HEK293 (cell line): Measurements from ENCODE around the gene SLC9A9.

ENCODE experiments used
- MEIS1 ChIP-seq: sonication (generic); formaldehyde crosslinking; IDR thresholded peaks from 2 replicates; pipeline ENCODE4 v1.8.1; 2022; ENCODE audit warnings: missing genetic modification reagents, mild to moderate bottlenecking, borderline replicate concordance
- ZNF214 ChIP-seq: fragments of 450-650 bp; formaldehyde crosslinking; IDR thresholded peaks from 2 replicates; pipeline ENCODE4 v1.5.1; 2017; ENCODE audit warnings: missing biosample characterization, mild to moderate bottlenecking, missing genetic modification characterization, borderline replicate concordance
- ZNF335 ChIP-seq: fragments of 450-650 bp; formaldehyde crosslinking; conservative IDR thresholded peaks from 2 replicates; pipeline ENCODE4 v1.5.1; 2016; ENCODE audit warnings: missing biosample characterization, missing genetic modification characterization
- ZNF366 ChIP-seq: fragments of 450-650 bp; formaldehyde crosslinking; conservative IDR thresholded peaks from 2 replicates; pipeline ENCODE4 v1.5.1; 2016; ENCODE audit warnings: missing biosample characterization, missing genetic modification characterization
- ZNF561 ChIP-seq: fragments of 450-650 bp; IDR thresholded peaks from 2 replicates; pipeline ENCODE4 v1.5.1; 2018; ENCODE audit warnings: missing biosample characterization, missing genetic modification characterization, borderline replicate concordance
- ZNF626 ChIP-seq: fragments of 450-650 bp; sonication (Bioruptor Pico); formaldehyde crosslinking; IDR thresholded peaks from 2 replicates; pipeline ENCODE4 v1.5.1; 2018; ENCODE audit warnings: missing biosample characterization, missing genetic modification characterization, inconsistent platforms
- TF ChIP-seq, protein P1 (sequence below): fragments of 450-650 bp; formaldehyde crosslinking; IDR thresholded peaks from 2 replicates; pipeline ENCODE4 v1.5.1; 2016; ENCODE audit warnings: missing biosample characterization, missing genetic modification characterization
- TF ChIP-seq, protein P2 (sequence below): sonication (generic); formaldehyde crosslinking; IDR thresholded peaks from 2 replicates; pipeline ENCODE4 v1.8.1; 2022; ENCODE audit warnings: mild to moderate bottlenecking, moderate library complexity, missing genetic modification reagents
- TF ChIP-seq, protein P3 (sequence below): fragments of 450-650 bp; formaldehyde crosslinking; IDR thresholded peaks from 2 replicates; pipeline ENCODE4 v1.5.1; 2016; ENCODE audit warnings: missing biosample characterization, missing genetic modification characterization
- TF ChIP-seq, protein P4 (sequence below): fragments of 450-650 bp; formaldehyde crosslinking; IDR thresholded peaks from 2 replicates; pipeline ENCODE4 v1.5.1; 2017; ENCODE audit warnings: missing biosample characterization, missing genetic modification characterization
- TF ChIP-seq, protein P5 (sequence below): fragments of 450-650 bp; formaldehyde crosslinking; IDR thresholded peaks from 2 replicates; pipeline ENCODE4 v1.5.1; 2016; ENCODE audit warnings: missing biosample characterization, missing genetic modification characterization, low read depth
- TF ChIP-seq, protein P6 (sequence below): fragments of 450-650 bp; formaldehyde crosslinking; conservative IDR thresholded peaks from 2 replicates; pipeline ENCODE4 v1.5.1; 2016; ENCODE audit warnings: low read depth, missing biosample characterization, missing genetic modification characterization
- TF ChIP-seq, protein P7 (sequence below): fragments of 450-650 bp; formaldehyde crosslinking; IDR thresholded peaks from 2 replicates; pipeline ENCODE4 v1.5.1; 2016; ENCODE audit warnings: missing biosample characterization, missing genetic modification characterization

DNA sequence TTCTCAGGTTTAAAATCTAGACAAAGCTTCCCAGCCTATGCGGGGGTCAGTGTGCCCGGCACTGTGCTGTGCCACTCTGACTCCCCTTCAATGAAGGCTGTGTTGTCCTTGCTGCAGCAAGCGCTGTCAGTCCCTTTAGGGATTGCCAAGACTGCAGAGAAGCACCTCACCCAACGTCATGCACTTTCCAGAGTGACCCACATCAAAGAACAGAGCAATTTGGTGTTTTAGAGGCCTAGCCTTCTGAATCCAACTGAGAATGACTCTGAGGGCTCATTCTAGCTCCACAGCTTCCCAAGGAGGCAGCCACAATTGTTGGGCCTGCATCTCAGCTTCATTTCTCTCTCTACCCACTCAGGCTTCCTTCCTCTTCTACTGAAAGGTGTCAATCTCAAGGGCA, 26.4 kb downstream of the SLC9A9 start:
- no peak for TF ChIP-seq ZNF214
- TF ChIP-seq, protein P1, sequence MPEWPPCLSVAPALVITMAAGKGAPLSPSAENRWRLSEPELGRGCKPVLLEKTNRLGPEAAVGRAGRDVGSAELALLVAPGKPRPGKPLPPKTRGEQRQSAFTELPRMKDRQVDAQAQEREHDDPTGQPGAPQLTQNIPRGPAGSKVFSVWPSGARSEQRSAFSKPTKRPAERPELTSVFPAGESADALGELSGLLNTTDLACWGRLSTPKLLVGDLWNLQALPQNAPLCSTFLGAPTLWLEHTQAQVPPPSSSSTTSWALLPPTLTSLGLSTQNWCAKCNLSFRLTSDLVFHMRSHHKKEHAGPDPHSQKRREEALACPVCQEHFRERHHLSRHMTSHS: no peak
- TF ChIP-seq, protein P2, sequence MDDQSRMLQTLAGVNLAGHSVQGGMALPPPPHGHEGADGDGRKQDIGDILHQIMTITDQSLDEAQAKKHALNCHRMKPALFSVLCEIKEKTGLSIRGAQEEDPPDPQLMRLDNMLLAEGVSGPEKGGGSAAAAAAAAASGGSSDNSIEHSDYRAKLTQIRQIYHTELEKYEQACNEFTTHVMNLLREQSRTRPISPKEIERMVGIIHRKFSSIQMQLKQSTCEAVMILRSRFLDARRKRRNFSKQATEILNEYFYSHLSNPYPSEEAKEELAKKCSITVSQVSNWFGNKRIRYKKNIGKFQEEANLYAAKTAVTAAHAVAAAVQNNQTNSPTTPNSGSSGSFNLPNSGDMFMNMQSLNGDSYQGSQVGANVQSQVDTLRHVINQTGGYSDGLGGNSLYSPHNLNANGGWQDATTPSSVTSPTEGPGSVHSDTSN (CRISPR knock-in tag): no peak
- TF ChIP-seq, protein P3, sequence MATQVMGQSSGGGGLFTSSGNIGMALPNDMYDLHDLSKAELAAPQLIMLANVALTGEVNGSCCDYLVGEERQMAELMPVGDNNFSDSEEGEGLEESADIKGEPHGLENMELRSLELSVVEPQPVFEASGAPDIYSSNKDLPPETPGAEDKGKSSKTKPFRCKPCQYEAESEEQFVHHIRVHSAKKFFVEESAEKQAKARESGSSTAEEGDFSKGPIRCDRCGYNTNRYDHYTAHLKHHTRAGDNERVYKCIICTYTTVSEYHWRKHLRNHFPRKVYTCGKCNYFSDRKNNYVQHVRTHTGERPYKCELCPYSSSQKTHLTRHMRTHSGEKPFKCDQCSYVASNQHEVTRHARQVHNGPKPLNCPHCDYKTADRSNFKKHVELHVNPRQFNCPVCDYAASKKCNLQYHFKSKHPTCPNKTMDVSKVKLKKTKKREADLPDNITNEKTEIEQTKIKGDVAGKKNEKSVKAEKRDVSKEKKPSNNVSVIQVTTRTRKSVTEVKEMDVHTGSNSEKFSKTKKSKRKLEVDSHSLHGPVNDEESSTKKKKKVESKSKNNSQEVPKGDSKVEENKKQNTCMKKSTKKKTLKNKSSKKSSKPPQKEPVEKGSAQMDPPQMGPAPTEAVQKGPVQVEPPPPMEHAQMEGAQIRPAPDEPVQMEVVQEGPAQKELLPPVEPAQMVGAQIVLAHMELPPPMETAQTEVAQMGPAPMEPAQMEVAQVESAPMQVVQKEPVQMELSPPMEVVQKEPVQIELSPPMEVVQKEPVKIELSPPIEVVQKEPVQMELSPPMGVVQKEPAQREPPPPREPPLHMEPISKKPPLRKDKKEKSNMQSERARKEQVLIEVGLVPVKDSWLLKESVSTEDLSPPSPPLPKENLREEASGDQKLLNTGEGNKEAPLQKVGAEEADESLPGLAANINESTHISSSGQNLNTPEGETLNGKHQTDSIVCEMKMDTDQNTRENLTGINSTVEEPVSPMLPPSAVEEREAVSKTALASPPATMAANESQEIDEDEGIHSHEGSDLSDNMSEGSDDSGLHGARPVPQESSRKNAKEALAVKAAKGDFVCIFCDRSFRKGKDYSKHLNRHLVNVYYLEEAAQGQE (tag by site-specific recombination): no peak
- TF ChIP-seq, protein P4, sequence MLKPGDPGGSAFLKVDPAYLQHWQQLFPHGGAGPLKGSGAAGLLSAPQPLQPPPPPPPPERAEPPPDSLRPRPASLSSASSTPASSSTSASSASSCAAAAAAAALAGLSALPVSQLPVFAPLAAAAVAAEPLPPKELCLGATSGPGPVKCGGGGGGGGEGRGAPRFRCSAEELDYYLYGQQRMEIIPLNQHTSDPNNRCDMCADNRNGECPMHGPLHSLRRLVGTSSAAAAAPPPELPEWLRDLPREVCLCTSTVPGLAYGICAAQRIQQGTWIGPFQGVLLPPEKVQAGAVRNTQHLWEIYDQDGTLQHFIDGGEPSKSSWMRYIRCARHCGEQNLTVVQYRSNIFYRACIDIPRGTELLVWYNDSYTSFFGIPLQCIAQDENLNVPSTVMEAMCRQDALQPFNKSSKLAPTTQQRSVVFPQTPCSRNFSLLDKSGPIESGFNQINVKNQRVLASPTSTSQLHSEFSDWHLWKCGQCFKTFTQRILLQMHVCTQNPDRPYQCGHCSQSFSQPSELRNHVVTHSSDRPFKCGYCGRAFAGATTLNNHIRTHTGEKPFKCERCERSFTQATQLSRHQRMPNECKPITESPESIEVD: no peak
- TF ChIP-seq, protein P5, sequence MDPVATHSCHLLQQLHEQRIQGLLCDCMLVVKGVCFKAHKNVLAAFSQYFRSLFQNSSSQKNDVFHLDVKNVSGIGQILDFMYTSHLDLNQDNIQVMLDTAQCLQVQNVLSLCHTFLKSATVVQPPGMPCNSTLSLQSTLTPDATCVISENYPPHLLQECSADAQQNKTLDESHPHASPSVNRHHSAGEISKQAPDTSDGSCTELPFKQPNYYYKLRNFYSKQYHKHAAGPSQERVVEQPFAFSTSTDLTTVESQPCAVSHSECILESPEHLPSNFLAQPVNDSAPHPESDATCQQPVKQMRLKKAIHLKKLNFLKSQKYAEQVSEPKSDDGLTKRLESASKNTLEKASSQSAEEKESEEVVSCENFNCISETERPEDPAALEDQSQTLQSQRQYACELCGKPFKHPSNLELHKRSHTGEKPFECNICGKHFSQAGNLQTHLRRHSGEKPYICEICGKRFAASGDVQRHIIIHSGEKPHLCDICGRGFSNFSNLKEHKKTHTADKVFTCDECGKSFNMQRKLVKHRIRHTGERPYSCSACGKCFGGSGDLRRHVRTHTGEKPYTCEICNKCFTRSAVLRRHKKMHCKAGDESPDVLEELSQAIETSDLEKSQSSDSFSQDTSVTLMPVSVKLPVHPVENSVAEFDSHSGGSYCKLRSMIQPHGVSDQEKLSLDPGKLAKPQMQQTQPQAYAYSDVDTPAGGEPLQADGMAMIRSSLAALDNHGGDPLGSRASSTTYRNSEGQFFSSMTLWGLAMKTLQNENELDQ: no peak
- TF ChIP-seq ZNF366 (tag by site-specific recombination): no peak
- TF ChIP-seq, protein P6, sequence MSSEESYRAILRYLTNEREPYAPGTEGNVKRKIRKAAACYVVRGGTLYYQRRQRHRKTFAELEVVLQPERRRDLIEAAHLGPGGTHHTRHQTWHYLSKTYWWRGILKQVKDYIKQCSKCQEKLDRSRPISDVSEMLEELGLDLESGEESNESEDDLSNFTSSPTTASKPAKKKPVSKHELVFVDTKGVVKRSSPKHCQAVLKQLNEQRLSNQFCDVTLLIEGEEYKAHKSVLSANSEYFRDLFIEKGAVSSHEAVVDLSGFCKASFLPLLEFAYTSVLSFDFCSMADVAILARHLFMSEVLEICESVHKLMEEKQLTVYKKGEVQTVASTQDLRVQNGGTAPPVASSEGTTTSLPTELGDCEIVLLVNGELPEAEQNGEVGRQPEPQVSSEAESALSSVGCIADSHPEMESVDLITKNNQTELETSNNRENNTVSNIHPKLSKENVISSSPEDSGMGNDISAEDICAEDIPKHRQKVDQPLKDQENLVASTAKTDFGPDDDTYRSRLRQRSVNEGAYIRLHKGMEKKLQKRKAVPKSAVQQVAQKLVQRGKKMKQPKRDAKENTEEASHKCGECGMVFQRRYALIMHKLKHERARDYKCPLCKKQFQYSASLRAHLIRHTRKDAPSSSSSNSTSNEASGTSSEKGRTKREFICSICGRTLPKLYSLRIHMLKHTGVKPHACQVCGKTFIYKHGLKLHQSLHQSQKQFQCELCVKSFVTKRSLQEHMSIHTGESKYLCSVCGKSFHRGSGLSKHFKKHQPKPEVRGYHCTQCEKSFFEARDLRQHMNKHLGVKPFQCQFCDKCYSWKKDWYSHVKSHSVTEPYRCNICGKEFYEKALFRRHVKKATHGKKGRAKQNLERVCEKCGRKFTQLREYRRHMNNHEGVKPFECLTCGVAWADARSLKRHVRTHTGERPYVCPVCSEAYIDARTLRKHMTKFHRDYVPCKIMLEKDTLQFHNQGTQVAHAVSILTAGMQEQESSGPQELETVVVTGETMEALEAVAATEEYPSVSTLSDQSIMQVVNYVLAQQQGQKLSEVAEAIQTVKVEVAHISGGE (tag by site-specific recombination): no peak
- TF ChIP-seq, protein P7, sequence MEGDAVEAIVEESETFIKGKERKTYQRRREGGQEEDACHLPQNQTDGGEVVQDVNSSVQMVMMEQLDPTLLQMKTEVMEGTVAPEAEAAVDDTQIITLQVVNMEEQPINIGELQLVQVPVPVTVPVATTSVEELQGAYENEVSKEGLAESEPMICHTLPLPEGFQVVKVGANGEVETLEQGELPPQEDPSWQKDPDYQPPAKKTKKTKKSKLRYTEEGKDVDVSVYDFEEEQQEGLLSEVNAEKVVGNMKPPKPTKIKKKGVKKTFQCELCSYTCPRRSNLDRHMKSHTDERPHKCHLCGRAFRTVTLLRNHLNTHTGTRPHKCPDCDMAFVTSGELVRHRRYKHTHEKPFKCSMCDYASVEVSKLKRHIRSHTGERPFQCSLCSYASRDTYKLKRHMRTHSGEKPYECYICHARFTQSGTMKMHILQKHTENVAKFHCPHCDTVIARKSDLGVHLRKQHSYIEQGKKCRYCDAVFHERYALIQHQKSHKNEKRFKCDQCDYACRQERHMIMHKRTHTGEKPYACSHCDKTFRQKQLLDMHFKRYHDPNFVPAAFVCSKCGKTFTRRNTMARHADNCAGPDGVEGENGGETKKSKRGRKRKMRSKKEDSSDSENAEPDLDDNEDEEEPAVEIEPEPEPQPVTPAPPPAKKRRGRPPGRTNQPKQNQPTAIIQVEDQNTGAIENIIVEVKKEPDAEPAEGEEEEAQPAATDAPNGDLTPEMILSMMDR: no peak
- TF ChIP-seq ZNF335 (tag by site-specific recombination): no peak
- no peak for TF ChIP-seq ZNF626 (tag by site-specific recombination)
- TF ChIP-seq MEIS1 (CRISPR knock-in tag): no peak
- no peak for TF ChIP-seq ZNF561 (tag by site-specific recombination)
